HG03520 (cell line): ENCODE measurements around the gene PLEKHN1.
"Not testable (repeated sequence)": the region's sequence is repeated elsewhere in the genome, so short reads cannot be mapped to it uniquely, and the experiment has no call there.

Source experiments
- ATAC-seq: cut with Tn5 transposase; IDR thresholded peaks from one replicate; pipeline ENCODE4 v1.9.1; 2021; ENCODE audit warnings: mild to moderate bottlenecking, moderate library complexity; ENCODE audit not compliant: unreplicated experiment

The PLEKHN1 gene

GRCh38 chr1:941588-942383, 24.5 kb upstream of the PLEKHN1 start:
- no peak for ATAC-seq

GRCh38 chr1:942411-942821, 23.9 kb upstream of the PLEKHN1 start:
- ATAC-seq, result no peak

DNA sequence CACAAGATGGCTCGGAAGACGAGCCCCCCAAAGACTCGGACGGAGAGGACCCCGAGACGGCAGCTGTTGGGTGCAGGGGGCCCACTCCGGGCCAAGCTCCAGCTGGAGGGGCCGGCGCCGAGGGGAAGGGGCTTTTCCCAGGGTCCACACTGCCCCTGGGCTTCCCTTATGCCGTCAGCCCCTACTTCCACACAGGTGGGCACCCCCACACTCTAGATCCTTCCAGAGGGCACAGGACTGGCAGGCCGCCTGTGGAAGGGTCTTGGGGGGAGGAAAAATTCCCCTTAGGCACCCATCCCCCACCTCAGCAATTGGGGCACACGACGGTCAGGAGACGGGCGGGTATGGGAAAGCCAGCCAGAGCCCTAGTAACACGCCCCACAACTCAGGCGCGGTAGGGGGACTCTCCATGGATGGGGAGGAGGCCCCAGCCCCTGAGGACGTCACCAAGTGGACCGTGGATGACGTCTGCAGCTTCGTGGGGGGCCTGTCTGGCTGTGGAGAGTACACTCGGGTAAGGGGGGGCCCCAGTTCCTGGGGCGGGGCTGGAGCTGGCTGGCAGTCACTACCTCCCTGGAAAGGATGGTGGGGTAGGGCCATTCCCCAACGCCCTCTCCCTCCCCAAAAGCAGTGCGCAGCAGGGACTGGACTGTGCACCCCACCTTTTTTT, 23.3 kb upstream of the PLEKHN1 start:
- ATAC-seq, result no peak

GRCh38 chr1:943545-944340, 22.5 kb upstream of the PLEKHN1 start:
- ATAC-seq, result no peak

- no peak for ATAC-seq
These were observed 21.6 kb upstream of the PLEKHN1 start for GRCh38 chr1:944341-945325.

DNA sequence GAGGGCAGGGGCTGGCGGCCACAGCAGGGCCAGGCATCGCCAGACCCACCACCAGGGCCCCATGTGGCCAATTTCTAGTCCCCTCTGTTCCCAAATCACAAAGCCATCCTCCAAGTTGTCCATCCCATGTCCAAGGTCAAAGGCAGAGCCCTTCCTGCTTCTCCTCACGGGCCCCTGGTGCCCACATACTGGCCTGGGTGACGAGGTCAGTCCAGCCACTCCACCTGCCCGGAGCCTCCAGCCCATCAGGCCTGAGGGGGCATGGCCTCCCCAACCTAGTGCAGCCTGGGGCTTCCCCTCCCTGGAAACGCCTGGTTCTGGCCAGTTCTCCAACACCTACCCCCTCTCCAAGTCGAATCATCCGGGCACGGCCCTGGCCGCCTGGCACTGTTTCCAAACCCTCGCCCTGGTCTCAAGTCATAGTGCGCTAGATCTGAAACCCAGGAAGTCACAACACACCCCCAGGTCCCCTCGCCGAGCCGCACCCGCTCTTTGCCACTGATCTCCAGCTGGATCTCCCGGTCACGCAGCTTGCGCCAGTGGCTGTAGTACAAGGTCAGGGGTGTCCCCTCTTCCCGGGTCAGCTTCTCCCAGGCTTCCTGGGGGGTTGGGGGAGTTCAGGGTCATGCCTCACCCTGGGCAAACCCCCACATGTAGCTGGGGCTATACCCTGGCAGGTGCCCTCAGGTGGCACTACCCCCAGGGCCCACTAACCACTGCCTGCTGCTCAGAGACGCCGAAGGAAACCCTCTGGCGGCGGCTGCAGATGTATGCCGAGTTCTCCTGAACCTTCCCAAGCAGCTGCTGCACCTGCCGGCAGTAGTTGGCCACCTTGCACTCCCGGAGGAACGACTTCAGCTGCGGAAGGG, 20.4 kb upstream of the PLEKHN1 start:
- ATAC-seq, result no peak

- not testable (repeated sequence) for ATAC-seq
These were observed 19.5 kb upstream of the PLEKHN1 start for GRCh38 chr1:946811-947210.

DNA sequence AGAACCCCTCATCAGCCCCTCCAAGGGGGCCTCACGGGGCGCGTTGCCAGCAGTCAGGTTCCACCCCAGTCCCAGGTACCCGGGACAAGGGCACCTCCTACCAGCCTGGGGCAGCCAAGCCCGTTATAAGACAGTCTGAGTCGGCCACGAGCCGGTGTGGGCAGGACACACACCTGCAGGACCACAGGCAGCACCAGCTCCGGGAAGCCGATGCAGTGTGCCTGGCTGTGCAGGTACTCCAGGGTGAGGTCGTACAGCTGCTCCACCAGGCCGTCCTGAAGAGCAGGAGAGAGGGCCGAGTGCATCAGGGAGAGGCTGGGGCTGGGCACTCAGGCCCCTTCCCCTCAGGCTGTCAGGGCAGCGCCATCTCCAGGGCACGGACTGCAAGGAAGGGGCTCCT, 18.3 kb upstream of the PLEKHN1 start:
- no peak for ATAC-seq

DNA sequence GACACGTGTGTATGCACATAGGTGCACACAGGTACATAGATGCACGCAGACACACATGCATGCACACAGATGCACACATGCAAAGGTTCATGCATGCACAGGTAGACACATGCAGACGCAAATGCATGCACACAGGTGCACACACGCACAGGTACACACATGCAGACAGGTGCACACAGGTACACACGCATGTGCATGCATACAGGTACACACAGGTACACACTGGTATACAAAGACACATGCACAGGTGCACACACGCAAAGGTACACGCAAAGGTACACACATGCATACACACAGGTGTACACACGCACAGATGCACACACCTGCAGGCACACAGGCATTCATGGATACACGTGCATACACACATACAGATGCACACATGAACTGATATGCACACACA, 16.0 kb upstream of the PLEKHN1 start:
- ATAC-seq, result no peak

- ATAC-seq, result no peak
These were observed 15.4 kb upstream of the PLEKHN1 start for GRCh38 chr1:950881-951280.

DNA sequence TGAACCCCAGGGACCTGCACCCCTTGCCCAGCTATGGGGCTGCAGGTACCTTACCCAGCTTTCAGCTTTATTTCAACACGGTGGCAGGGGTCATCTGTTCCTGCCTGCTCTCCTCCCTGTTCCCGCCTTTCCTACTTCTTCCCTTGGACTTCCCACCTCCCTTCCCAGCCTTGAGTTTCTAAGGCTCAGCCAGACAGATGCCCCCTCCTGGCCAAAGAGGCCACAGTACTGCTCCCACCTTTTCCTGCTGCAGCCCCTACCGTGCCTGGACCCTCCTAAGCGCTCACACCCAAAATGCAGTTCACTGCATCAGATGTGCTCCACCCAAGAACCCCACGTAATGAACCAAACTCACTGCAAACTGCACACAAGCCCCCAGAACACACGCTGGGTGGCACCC, 14.9 kb upstream of the PLEKHN1 start:
- no peak for ATAC-seq

GRCh38 chr1:952201-952600, 14.1 kb upstream of the PLEKHN1 start:
- ATAC-seq, result no peak

DNA sequence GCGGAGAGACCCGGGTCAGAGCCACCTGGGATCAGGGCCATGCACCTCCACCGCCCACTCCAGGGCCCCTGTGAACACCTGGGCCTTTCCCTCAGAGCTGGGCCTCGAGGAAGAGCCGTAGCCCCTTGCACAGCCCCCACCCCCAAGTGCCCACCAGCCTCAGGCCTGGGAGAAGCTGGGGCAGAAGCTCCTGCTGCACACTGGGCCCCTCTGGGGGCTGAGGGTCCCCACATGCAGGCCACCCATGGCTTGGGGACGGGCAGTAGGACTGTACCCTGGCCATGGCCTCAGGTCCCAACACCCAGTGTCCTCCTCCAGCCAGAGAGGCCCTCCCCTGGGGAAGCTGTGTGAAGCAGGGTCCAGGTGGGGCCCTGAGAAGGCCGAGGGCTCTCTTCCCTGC, 13.7 kb upstream of the PLEKHN1 start:
- no peak for ATAC-seq

DNA sequence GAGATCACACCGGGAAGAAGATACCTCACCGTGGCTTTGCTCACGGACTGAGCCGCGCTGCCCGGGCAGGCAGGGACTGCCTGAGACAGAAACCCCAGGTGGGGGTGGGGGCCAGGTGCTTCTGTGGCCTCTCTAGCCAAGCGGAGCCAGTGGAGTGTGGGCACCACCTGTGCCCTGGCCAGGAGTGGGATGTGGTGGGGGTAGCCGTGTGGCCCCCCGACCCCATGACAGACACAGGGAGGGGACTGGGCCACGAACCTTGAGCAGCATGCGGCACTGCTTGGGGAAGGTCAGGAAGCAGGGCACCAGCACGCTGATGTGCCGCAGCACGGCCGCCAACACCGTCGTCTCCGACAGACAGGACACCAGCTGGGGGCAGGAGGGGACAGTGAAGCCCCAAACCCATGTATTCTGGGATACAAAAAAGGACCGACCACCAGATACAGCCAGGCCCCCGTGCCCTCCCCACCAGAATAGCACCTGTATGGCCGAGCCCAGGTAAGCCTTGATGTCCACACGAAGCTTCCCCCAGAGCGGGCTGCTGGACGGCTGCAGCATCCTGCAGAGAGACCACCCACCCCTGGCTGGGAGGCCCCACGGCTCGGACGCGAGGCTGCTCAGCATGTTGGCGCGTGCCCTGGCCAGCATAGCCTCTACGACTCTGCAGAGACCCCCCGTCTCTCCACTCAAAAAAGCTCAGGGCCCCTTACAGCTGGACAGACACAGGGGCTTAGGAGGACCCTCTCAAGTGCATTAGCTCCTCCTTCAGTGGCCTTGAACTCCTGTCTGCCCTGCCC, 12.6 kb upstream of the PLEKHN1 start:
- ATAC-seq, result no peak

- ATAC-seq, result no peak
These were observed 11.4 kb upstream of the PLEKHN1 start for GRCh38 chr1:954927-955326.

GRCh38 chr1:955474-955873, 10.8 kb upstream of the PLEKHN1 start:
- ATAC-seq, result no peak

GRCh38 chr1:956636-957035, 9.6 kb upstream of the PLEKHN1 start:
- ATAC-seq, result no peak

DNA sequence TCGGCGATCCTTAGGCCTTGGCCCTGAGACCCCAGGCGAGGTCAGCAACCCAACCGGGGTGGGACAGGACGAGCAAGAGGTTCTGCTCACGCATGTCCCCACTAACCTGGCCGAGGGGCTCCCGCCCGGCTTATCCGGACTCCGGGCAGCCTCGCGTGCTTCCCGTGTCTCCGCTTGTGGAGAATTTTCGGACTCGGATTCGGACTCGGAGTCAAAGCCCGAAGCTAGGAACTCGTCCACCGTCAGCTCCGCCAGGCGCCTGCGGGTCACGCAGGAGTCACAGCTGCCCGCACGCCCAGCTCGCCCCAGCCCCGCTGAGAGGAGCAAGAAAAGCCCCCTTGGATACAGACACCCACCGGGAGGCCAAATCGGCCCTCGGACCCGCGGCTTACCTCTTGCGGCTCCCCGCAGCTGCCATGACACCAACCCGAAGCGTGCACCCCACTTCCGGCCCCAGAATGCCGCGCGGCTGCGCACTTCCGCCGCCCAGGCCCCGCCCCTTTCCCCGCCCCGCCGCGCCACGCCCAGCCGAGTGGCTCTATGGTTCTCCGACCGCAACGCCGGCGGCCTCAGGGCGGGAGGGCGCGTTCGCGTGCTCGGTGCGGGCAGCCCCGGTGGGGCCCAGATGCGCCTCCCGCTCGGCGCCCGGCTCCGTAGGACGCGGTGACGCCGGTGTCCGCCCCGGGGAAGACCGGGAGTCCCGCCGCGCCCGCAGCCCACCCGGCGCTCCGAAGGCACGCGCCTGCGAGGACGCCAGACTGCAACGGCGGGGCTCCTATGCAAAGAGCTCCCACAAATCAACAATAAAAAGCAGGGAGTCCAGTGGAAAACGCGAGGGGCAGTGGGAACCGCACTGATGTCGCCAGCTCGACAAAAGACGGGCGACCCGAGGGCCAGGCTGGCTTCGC, 7.2 kb upstream of the PLEKHN1 start, which contains the start of gene NOC2L:
NOC2L (minus strand) TSS at position 434 of the 908 bp plus-strand sequence; CDS start at position 418, 16 bp downstream.
- peak; percentile 56 for ATAC-seq
